ENCODE results near the gene RBPJL.
"Not testable (repeated sequence)": the region's sequence is repeated elsewhere in the genome, so short reads cannot be mapped to it uniquely, and the experiment has no call there.

The RBPJL gene

DNA sequence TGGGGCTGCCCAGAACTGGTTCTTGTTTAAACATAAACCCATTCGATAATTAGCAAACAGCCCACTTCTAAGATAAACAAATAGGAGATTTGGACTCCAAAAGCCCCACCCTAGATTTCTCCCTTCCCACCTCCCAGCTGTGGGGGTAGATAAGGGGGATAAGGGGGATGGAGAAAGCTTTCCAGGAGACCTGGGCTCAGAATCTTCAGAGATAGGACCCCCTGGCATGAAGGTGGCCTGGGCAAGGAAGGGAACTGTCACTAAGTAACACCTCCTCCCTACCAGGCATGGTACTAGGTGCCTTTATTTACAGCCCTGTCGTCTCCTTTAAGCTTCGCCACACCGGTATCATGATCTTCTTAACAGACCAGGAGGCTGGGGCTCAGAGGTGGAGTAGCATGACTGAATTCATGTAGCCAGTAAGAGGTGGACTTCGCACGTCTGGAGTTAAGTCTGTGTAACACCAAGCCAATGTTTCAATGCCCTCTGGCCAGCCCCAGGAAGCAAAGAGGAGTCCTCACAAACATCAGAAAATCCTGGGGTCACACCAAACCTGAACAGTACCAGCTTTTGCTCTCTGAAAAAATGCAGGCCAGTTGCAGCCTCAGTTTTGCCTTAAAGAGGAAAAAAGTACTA is 37.0 kb downstream of the RBPJL start:
- no peak for DNase-seq

DNA sequence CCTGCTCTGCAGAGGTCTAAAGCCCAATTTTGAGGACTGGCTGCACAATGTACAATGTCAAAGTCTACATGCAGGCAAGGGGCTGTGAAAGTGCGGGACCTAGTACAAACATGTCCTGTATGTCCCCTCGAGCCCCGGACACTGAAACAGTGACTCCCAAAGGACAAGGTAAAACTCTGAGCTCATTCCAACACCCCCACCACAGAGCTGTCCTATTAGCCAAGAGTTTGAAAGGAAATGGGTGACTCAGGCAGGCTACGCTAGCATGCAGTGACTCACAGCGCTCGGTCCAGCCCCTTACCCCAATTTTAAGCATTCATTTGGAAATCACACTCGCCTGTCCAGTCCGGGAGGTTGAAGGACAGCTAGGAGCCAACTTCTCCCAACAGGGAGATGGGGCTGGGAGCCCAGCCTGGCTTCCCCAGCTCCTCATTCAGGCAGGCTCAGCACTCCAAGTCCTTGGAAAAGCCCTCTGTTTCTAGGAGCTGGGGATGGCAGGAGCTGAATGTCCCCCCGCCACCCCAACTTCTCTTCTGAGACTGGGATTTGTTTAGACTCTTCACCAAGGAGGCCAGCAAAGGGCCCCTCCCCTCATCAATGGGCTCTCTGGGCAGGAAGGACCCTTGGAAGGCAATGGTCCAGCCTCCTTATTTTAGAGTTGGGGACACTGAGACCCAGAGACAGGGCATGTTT is 37.7 kb downstream of the RBPJL start:
- DNase-seq, result no peak

DNA sequence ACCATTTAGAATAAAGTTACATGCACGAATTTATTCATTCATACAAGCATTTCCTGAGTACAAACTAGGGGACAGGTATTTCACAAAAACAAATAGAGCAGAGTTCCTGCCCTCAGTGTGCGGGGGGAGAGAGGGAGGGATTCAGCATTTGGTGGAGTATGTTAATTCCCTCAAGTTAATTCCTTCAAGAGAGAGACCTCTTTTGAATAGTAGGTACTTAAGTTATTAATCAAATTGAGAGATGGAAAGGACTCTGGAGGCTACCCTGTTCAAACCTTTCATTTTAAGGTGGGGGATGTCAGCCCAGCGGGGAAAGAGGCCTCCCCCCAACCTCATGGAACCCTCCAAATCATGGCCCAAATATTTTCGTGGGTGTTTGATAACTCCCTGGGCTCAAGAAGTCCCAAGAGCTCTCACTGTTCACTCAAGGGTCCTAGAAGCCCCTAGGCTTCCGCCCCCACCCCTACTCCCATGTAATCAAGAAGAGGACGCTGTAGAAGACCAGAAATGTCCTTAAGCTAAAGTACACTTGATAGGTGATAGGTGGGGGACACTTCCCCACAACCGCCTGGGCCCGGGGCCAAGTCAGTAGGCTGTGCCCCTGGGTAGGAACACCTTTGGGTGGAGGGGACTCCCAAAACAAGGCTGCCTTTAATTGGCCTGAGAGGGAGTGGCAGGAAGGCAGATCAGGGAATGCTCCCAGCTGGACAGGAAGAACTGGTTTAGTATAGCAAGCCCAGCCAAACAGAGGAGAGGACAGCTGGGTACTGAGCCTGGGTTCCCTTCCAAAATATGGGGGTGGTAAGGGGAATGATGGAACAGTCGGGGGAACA is 38.7 kb downstream of the RBPJL start:
- DNase-seq, result no peak

DNA sequence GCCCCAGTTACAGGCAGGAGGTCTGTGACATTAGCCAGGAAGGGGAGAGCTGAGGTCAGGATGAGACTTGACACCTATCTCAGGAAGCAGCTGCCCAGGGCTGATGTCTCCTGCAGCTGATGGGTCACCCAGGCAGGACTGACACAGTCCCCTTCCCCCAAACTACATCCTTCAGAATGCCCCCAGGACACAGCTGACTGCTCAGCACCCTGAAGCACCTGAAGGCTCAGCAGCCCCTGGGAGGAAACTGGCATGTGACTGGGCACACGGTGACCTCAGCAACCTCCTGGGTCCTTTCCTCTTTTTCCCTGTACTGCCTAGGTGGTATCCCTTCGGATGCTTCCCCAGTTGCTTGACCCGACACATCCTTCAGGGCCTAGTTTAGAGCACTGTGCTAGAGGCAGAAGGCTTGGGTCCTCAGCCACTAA is 39.7 kb downstream of the RBPJL start:
- DNase-seq, result no peak

DNA sequence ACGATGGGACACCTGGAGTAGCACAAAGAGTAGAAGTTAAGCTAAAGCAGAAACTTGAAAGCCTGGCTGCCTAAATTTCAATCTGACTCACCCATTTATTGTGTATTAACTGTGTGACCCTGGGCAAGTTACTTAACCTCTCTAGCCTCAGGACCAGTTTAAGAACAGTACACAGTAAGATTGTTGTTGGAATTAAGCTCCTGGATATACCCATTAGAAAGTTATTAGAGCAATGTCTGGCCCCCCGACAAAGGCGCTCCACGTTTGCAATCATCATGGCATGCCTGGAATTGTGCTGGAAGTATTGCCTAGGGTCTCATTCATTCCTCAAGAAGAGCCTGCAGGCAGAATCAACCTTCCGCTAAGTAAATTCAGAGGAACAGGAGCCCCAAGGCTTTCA is 40.2 kb downstream of the RBPJL start:
- DNase-seq, result no peak

DNA sequence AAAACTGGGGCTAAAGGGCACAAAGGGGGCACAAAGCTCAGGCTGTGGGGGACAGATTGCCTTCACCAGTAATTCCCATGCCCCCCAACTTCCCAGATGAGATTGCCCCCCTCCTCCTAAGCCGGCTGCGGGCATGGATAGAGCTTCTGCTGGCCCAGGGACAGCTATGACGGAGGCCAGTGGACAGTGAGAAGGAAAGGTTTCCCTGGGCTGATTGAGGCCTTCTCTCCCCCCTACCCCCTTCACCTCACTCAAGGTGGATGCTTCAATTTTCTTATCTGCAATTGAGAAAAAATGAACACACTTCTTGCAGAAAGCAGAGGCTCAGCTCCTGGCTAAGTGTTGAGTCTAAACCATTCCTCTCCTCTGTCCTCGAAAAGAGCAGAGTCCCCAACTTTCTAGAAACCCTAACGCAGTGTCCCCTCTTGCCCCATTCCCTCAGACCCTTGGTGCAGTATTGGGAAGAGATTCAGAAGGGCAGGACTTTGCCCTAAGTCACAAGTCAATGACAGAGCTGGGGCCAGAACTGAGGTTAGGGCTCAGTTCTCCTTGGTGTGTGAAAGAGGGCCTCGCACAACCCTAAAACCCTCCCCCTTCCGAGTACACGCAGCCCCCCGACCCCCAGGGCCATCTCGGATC is 40.8 kb downstream of the RBPJL start:
- DNase-seq, result no peak

DNA sequence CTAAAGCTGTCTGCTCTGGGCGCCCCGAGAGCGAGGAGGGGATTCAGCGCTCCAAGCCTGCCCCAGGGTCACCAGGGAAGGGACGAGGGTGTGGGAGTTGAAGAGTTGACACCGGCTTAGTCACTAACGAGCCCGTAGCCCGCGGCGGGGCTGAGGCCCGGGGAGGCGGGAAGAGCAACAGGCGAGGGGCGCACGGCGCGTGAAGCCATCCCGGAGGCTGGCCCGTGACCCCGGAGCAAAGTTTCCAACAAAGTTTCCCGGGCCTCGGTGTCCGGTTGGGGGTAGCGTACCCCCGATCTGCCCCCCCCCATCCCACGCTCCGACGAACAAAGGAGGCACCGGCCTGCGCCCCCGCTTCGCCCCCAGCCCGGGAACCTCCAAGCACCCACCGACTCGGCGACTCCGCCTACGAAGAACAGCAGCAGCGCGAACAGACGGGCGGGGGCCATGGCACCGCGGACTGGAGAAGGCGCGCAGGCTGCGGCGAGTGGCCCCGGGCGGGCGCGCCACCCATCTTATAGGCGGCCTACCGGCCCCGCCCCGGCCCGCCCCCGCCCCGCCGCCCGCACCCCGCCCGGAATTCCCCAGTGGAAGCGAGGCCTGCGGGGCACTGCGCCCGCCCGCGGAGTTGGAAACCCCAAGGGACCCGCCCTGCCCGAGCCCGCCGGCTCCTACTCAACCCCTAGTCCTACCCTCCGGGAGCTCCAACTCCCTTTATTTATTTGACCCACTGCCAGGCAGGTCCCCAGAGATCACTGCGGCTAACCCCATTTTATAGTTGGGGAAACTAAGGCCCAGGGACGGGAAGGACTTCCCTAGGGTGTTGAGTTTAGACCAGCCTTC is 41.5 kb downstream of the RBPJL start, which contains the start of gene SDC4:
Gene SDC4, minus strand, starts transcription at position 489 of the 843 bp plus-strand sequence. Its CDS starts 40 bp downstream, at position 449.
- DNase-seq, result no peak

DNA sequence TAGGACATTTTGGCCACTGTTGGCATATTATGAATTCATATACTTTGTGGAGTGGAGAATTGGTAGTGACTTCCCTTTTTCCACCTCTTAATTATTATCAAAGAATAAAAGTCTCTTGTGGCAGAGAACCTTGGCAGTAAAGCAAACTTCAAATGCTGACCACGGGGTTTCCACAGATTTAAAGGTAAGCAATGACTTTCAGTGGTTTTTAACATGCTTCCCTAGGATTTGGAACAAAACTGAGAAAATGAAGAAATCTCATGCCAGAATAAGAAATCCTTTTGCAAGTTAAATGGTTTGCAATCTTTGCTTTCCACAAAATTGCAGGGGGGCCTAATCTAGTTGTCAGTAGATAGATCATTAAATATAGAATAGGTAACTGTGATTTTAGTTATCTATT is 43.6 kb downstream of the RBPJL start:
- no peak for DNase-seq

DNA sequence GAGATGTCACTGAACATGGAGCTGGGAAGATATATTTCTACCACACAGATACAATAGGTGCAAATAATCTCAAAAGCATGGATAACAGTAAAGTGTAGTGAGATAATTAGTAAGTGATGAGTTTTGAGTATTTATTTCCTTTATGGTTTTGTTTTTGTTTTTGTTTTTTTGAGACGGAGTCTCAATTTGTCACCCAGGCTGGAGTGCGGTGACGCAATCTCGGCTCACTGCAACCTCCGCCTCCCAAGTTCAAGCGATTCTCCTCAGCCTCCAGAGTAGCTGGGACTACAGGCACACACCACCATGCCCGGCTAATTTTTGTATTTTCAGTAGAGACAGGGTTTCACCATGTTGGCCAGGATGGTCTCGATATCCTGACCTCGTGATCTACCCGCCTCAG is 44.2 kb downstream of the RBPJL start:
- DNase-seq, result not testable (repeated sequence)

DNA sequence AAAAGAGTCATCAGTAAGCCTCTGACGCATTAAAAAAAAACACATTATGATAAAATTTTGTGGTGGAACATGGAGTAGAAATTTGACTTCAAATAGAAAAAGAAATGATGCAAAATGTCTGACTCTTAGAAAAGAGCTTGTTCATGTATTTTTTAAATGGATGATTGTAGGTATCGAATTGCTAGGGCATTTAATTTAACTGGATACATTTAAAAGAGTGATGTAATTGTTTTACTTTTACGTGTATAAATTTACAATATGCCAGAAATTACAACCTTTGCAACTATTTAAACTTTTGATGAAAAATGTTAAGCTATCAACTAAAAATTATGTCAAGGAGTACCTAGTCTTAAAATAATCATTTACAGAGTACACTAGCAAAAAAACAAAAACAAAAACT is 46.1 kb downstream of the RBPJL start:
- no peak for DNase-seq

DNA sequence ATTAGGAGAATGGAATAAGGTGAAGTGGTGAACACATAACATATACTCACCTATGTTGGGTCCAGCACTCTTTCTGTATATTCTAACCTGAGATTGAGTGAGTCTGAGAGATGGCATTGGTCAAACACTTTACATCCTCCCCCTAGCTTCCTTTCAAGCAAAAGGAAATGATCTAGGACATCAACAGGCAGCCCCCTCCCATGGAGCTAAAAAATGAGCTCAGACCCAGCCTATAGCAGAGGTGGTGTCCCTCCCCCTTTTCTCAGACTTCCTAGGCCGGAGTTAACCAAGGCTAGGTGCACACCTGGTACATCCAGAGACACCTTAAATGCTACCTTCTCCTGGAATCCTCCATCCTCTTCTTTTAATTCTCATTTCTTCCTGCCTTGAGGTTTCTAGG is 47.1 kb downstream of the RBPJL start:
- no peak for DNase-seq

DNA sequence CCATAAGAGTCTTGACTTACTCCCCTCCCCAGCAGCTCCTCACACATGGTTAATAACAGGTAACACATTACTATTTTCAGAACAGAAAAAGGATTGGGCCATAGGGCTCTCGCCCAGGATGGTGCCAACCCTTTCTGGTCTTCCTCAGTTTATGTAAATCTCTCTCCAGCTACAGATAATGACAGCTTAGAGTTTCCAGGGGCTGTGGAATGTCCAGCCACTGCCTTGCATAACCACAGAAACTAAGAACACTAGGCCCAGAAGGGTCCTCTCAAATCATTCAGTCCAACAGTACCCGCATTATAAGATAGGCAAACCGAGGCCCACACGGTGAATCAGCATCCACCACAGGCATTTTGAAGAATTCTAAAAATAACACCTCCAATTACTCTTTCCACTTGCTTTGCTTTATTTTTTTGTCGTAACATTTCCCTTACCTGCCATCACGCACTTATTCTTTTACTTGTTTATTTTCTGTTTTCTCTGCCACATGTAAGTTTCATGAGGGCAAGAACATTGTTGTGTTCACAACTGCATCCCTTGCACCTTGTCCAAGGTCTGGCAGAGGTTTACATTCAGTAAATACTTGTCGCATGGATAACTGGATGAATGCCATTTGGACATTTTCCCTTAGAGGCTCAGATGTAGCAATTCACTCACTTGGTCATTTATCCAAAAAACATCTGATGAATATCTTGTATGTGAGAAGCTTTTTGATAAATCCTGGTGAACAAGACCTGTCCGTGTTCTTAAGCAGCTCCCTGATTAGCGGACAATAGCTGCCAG is 48.0 kb downstream of the RBPJL start:
- no peak for DNase-seq

DNA sequence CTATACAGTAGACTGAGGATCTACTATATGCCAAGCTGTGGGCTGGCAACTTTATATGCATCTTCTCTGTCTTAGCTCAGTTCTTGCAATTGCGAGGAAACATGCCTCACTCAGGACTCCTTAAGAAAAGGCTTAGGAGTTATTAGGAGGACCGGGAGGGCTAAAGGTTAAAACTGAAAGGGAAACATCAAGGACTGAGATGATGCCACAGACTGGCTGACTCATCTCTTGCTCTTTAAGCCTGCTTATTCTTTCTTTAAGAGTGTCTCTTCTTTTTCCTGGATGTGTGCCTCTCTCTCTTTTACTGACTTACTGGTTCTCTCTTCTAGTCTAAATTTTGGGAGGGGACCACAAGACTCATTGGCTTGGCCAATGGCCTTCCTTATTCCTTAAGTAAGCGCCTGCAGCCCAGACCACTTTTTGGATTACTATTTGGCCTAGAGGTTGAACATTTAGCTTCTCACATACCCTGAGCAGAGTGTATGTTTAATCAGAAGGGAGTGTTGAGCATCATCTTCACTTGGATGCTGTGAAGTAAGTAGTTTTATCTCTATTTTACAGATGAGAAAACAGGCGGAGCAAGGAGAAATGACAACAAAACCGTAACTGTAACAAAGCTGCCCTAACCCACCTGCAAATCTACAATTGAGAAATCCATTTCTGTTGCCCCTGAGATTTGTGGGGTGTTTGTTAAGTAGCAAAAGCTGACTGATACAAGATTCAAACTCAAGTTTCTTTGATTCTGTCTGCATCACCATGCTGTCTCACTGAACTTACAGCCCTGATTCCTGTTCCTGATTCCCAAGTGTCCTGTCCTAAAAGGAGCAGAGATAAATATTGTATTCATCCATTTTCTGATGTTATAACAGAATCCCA is 48.8 kb downstream of the RBPJL start:
- DNase-seq, result no peak

DNA sequence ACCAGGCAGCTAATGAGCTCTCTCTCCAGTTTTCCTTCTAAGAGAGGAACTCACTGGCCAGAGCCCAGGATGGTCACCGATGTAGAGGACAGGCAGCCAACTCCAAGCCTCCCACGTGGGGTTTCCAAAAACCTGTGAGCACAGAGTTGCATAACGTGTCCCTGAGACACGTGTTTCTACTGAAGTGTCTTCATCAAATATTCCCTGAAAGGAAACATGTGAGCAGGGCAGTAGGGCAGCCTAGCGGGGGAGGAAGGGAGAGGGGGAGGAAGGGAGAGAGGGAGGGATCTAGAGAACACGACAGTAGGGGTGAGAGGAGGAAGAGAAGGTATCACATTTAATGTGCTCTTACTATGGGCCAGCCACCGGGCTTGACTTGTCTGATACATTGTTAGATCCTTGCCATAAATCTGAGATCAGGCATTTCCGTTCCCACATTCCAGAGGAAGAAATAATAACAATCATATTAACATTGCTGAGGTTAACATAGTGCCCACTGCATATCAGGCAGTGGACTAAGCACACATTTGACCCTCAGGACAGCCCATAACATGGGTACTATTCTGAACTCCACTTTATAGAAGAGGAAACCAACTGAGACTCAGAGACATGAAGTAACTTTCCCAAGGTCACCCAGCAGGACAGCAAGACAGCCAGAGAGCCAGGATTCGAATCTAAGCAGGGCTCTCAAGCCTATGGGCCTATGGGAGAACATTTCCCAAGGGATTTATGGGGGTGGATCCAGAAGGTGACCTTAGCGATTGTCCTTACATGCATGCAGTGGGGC is 51.8 kb downstream of the RBPJL start:
- DNase-seq, result no peak

DNA sequence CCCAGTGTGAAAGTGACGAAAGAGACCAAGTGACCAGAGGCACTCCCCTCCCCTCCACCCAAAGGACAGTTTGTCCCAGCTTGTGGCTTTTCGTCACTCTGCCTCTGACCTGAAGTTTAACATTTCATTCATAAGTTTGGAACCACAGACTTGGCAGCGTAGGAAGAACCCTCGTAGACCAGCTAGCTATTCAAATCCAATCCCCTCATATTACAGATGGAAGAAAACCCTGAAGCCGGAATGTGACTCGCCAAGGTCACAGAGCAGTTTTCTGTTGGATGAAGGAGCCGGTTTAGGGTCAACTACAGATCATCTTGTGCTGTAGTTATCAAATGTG is 52.4 kb downstream of the RBPJL start:
- no peak for DNase-seq

DNA sequence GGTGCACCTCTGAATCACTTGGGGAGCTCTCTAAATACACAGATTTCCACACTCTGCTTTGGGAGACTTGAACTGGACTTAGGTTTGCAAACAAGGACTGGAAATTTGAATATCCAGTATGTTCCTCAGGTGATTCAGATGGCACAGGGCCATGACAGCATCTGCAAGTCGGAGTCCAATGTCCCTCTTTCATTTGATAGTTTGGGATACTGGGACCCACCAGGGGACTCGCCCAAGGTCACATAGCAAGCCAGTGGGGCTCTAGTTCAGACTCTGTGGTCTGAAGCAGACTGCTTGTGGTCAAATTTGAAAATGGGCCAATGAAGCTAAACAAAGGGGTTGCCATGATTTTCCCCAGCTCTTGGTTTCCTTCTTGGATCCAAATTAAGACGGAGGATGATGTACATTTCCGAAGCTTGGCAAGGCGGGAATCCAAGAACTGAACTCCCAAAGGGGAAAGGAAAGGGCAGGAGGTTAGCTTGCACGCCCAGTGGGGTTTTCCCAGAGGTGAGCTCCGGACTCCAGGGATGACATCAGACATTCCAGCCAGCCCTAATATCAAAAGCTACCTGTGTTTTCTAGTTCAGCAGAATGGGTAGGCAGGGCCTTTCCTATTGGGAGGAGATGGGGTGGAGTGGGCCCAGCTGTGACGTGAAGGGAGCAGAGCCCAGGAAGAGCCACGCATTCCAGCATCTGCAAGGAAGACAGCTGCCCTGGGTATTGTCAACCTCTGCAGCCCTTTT is 52.9 kb downstream of the RBPJL start:
- DNase-seq, result no peak

DNA sequence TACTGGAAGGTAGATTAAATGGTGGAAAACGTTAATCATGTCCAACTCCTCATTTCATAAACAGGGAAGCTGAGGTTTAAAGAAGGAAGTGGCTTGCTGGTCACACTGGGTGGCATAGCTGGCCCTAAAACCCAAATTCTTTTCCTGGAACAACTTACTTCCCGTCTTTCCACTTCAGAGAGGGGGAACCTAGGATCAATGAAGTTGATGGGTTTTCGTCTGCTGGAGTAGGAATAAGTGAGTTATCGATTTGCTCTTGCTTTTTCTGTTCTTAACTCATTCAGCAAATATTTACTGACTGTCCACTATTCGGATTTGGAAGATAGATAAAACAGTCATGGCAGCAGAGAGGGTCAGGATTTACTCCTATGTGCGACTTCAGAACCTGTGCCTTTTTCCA is 55.2 kb downstream of the RBPJL start:
- DNase-seq, result no peak

DNA sequence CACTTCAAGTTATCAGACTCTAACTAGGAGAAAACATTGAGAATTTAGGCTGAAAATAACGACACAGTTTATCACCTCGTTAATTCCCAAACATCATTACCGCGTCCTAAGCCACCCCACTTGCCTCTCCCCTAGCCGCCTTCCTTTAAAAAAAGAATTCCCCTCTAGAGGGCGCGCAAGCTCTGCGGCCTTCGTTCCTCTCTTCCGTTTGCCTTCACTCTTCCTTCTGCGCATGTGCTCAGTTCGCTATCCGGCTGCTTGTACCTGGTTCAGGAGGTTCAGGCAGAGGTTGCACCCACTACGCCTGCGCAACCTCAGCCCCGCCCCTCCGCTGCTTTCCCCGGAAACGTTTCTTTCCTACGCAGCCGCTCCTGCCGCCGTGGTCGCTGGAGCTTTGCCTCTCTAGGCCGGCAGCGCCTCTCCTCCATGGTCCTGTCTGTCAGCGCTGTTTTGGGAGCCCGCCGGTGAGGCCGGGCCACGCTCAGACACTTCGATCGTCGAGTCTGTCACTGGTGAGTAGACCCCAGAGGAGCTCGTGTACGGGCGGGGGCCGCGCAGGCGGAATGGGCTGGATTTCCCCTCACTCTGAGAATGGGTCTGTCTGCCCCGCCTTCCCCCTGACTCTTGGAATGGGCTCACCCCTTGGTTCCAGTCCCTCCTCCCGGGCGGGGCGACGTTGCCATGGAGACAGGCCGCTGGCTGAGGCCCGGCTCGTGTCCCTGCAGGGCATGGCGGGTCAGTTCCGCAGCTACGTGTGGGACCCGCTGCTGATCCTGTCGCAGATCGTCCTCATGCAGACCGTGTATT is 56.4 kb downstream of the RBPJL start, which contains the start of gene SYS1:
Gene SYS1, plus strand, starts transcription at position 353 of the 807 bp plus-strand sequence. Its CDS starts 376 bp downstream, at position 729.
- DNase-seq, result peak; percentile 86

Data from NCI-H2107 (cell line).